K562 (cell line): ENCODE data around the gene ERGIC1. TPM values are rescaled to one million over a fixed set of nuclear protein-coding genes. Genes with fewer than 3 reads are reported as not detected.

ENCODE experiments used
- ATAC-seq: fragments of 200-7000 bp; cut with Tn5 transposase; 3 replicates; pipeline ENCODE4 v1.9.1; 2020; ENCODE audit warnings: moderate library complexity
- BruUV-seq: library from RNA; stranded (reverse); fragments of 400-500 nt; replicated peaks from 2 replicates; lab custom pipeline; 2021; lab: Mats Ljungman, UMichigan
- CTCF ChIA-PET: fragments of 300-600 bp; formaldehyde crosslinking; extraction: SDS; loops from one replicate; lab custom pipeline; 2021; ENCODE audit warnings: low intra/inter-chr PET ratio; lab: Yijun Ruan, JAX
- POLR2A ChIA-PET: fragments of 300-600, 350-650 bp; sonication (Branson Sonifier 250); formaldehyde crosslinking; extraction: SDS; loops from one replicate; lab custom pipeline; 2021; ENCODE audit warnings: antibody characterized with exemption, inconsistent platforms; lab: Yijun Ruan, JAX
- DNase-seq, 4 experiments: peaks; one replicate each; pipeline versions ENCODE4 v3.0.0 to v3.0.0-alpha.2; 2011 to 2018; ENCODE audit warnings: low spot score in 3 of 4, mixed read lengths in 3 of 4; ENCODE audit errors: extremely low read depth in 1 of 4
- FAIRE-seq: peaks from 2 replicates; lab custom pipeline; 2011; peaks lifted over from hg19 to GRCh38; lab: Jason Lieb, UNC
- H2AFZ ChIP-seq: 2 replicates; pipeline ENCODE4 v1.6.0; 2011; ENCODE audit warnings: low read depth, low read length, control low read depth, inconsistent platforms
- H3K27ac ChIP-seq: fragments of 200-600 bp; 3 replicates; pipeline ENCODE4 v1.8.0; 2011; ENCODE audit warnings: low read depth, mild to moderate bottlenecking, control low read depth, inconsistent platforms, low read length, moderate library complexity, mixed read lengths; ENCODE audit errors: extremely low read depth
- H3K27me3 ChIP-seq, 2 experiments: fragments of 300-600 bp in 1 of 2; 2 replicates in 1 of 2; 3 replicates in 1 of 2; pipeline versions ENCODE4 v1.6.0 to v1.8.0; 2011; ENCODE audit warnings: inconsistent platforms in 2 of 2, low read length in 2 of 2, mild to moderate bottlenecking in 1 of 2, mixed read lengths in 1 of 2, moderate library complexity in 1 of 2; ENCODE audit not compliant: control insufficient read depth in 2 of 2, insufficient read depth in 2 of 2
- H3K36me3 ChIP-seq: fragments of 300-600 bp; 3 replicates; pipeline ENCODE4 v1.8.0; 2011; ENCODE audit warnings: mild to moderate bottlenecking, low read length, inconsistent platforms; ENCODE audit not compliant: control insufficient read depth, insufficient read depth
- H3K4me1 ChIP-seq, 2 experiments: fragments of 200-600 bp in 1 of 2; replicated peaks in 1 of 2; 2 replicates in 1 of 2; 3 replicates in 1 of 2; pipeline versions ENCODE4 v1.5.1 to v1.8.0; 2011; ENCODE audit warnings: inconsistent platforms in 2 of 2, low read length in 2 of 2, mild to moderate bottlenecking in 1 of 2, mixed read lengths in 1 of 2, moderate library complexity in 1 of 2; ENCODE audit not compliant: control insufficient read depth in 2 of 2, insufficient read depth in 2 of 2
- H3K4me2 ChIP-seq: 2 replicates; pipeline ENCODE4 v1.6.1; 2011; ENCODE audit warnings: low read length, control low read depth, inconsistent platforms, mixed read lengths; ENCODE audit not compliant: insufficient read depth
- H3K4me3 ChIP-seq: fragments of 200-600 bp; sonication (generic), shearing (Covaris generic); 2 replicates; pipeline ENCODE4 v1.5.1; 2016; ENCODE audit warnings: control low read depth, inconsistent platforms
- H3K79me2 ChIP-seq: fragments of 200-600 bp; 3 replicates; pipeline ENCODE4 v1.8.0; 2011; ENCODE audit warnings: low read length, inconsistent platforms; ENCODE audit not compliant: control insufficient read depth, insufficient read depth
- H3K9ac ChIP-seq, 2 experiments: 2 replicates each; pipeline versions ENCODE4 v1.6.0 to v1.6.1; 2011; ENCODE audit warnings: low read depth in 2 of 2, low read length in 2 of 2, control low read depth in 1 of 2, inconsistent platforms in 1 of 2, mild to moderate bottlenecking in 1 of 2, mixed read lengths in 1 of 2; ENCODE audit not compliant: insufficient read depth in 1 of 2
- H3K9me1 ChIP-seq: one replicate; pipeline ENCODE4 v1.6.0; 2011; ENCODE audit warnings: inconsistent platforms, mild to moderate bottlenecking, low read length, moderate library complexity; ENCODE audit not compliant: control insufficient read depth, insufficient read depth
- H3K9me3 ChIP-seq: replicated peaks from 2 replicates; pipeline ENCODE4 v1.5.1; 2011; ENCODE audit warnings: low read depth, low read length, inconsistent platforms; ENCODE audit not compliant: control insufficient read depth, insufficient read depth
- H4K20me1 ChIP-seq: replicated peaks from 2 replicates; pipeline ENCODE4 v1.6.1; 2011; ENCODE audit warnings: low read length, inconsistent platforms, mixed read lengths; ENCODE audit not compliant: control insufficient read depth, insufficient read depth
- GATAD2B ChIP-seq: fragments of 450-650 bp; IDR thresholded peaks from 2 replicates; pipeline ENCODE4 v1.6.1; 2017; ENCODE audit warnings: mild to moderate bottlenecking, borderline replicate concordance
- ZFP1 ChIP-seq: fragments of 450-650 bp; formaldehyde crosslinking; IDR thresholded peaks from 2 replicates; pipeline ENCODE4 v1.4.0; 2020; ENCODE audit warnings: mild to moderate bottlenecking, mixed read lengths
- WGBS: fragments of 100-300 bp; shearing (Covaris generic); methylation state at CpG from one replicate; pipeline ENCODE4 v1.1.6; 2016; ENCODE audit warnings: low coverage, mixed read lengths; ENCODE audit not compliant: insufficient coverage; ENCODE audit errors: missing lambda C conversion rate; 5-methylcytosine and 5-hydroxymethylcytosine counted together
- in situ Hi-C: fragments of 300-500 bp; cut with MboI; formaldehyde crosslinking; loops from 4 replicates; pipeline ENCODE4 v1.15.0; 2018; ENCODE audit warnings: inconsistent platforms, mixed read lengths
- intact Hi-C: fragments of 100-400 bp; cut with micrococcal nuclease; formaldehyde crosslinking; loops from 2 replicates; pipeline ENCODE4 v1.14.2; 2022
- polyA plus RNA-seq, 8 experiments: library from polyadenylated mRNA; depleted of rRNA in 4 of 8; stranded (reverse) in 5 of 8; unstranded in 3 of 8; fragments of >200 nt; fragmentation: Nextera tagmentation in 2 of 8; fragmentation: Illumina TruSeq in 1 of 8; extraction: Ambion mirVana in 2 of 8; extraction: Trizol in 1 of 8; gene quantifications; 2 replicates each; pipeline versions ENCODE4 v1.2.1 to v1.2.3, GENCODE V29; 2011 to 2014; ENCODE audit warnings: inconsistent platforms in 1 of 8, missing spikeins in 1 of 8
- total RNA-seq, 7 experiments: library from RNA; depleted of rRNA in 6 of 7; stranded (reverse); fragments of >200 nt in 6 of 7; fragmentation: Illumina TruSeq in 2 of 7; extraction: Trizol in 2 of 7; gene quantifications; 2 replicates each; pipeline versions ENCODE4 v1.2.1 to v1.2.3, GENCODE V29; 2011 to 2021; ENCODE audit warnings: low replicate concordance in 1 of 7
- TF ChIP-seq, protein P1 (sequence below): sonication (generic); formaldehyde crosslinking; IDR thresholded peaks from 2 replicates; pipeline ENCODE4 v1.8.0; 2022; ENCODE audit warnings: missing genetic modification reagents, mild to moderate bottlenecking, moderate library complexity, borderline replicate concordance
- TF ChIP-seq, protein P2 (sequence below), 2 experiments: fragments of 450-650 bp in 1 of 2; sonication (generic) in 1 of 2; formaldehyde crosslinking in 1 of 2; IDR thresholded peaks in 1 of 2; conservative IDR thresholded peaks in 1 of 2; 2 replicates each; pipeline versions ENCODE4 v1.6.1 to v1.8.1; 2016 to 2023; ENCODE audit warnings: mild to moderate bottlenecking in 2 of 2, moderate library complexity in 2 of 2, inconsistent platforms in 1 of 2, missing genetic modification reagents in 1 of 2

The ERGIC1 gene
- total and polyA plus RNA-seq, 9 of the 15 experiments (the other 6 are each of a cell fraction or from before 2014, with no cell fraction given): 5.5 to 68.4 (median 36.4) TPM

DNA sequence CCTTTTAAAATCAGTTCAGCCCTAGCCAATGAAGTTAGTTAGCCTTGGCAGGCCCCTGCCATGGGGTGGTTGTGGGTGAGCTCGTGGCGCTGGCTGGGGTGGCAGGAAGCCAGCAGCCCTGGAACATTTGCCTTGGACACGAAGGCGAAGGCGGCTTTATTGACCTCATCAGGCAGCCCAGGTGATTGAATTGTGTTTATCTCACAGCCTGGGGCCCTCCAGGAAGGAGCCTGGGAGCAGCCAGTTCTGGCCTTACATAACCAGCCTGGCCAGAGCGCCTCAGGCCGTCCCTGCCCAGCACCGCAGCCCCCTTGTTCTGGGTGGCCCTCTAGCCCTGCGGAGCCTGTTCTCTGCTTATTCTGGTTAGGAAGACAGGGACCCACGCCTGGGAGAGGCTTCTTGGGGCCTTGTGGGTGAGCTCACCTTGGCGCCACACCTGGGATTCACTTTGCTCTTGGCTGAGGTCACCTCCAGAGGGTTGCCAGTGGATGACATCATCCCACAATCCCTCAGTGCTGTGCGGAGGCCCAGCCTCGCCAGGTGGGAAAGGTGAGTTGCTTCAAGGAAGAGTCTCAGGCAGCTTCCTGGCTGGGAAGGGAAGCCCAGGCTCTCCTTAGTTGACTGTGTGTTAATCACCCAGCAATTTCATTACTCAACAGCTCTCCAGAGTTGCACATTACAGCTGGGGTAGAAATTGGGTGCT lies 70.7 kb downstream of the ERGIC1 start:
- H3K9ac ChIP-seq: peak overlapping the region in 1 of 2 experiments; percentile 69; a peak in 1 of 4 replicates
- DNase-seq: no peak
- peaks cover 26 to 36% of the 10 kb centered on the region in 2 experiments for H3K4me1 ChIP-seq
- no peak for ATAC-seq
- BruUV-seq: no TSS peak
- no peak overlapping the region for H3K4me3 ChIP-seq
- TF ChIP-seq GATAD2B (no peak), ZFP1 (CRISPR knock-in tag) (no peak)
- TF ChIP-seq, protein P1, sequence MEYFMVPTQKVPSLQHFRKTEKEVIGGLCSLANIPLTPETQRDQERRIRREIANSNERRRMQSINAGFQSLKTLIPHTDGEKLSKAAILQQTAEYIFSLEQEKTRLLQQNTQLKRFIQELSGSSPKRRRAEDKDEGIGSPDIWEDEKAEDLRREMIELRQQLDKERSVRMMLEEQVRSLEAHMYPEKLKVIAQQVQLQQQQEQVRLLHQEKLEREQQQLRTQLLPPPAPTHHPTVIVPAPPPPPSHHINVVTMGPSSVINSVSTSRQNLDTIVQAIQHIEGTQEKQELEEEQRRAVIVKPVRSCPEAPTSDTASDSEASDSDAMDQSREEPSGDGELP: 0 out of 2 replicates have a peak, but pooled peaks have one; percentile 16
- TF ChIP-seq, protein P2, sequence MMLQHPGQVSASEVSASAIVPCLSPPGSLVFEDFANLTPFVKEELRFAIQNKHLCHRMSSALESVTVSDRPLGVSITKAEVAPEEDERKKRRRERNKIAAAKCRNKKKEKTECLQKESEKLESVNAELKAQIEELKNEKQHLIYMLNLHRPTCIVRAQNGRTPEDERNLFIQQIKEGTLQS (IDR thresholded peaks at IDR 0.05): peak; percentile 47
- TF ChIP-seq, protein P2 (CRISPR knock-in tag; conservative IDR thresholded peaks at IDR 0.05): no peak
- intact Hi-C loops (no loop called here), in situ Hi-C loops (loop anchor here (5.0 kb wide), 1 partner anchor 187 kb away; no protein-coding TSS in a partner anchor)
- peaks cover 13% of the 10 kb centered on the region; the same call in 1 of the 3 replicates for H3K36me3 ChIP-seq
- CTCF ChIA-PET: interaction anchor here (5.5 kb wide), 1 partner anchor 190 kb away, joined by 54 read pairs; no protein-coding TSS in a partner anchor
- no peaks in the 10 kb centered on the region for H3K9me3 ChIP-seq
- H2AFZ ChIP-seq: no peak overlapping the region
- no peaks in the 10 kb centered on the region for H3K9me1 ChIP-seq
- POLR2A ChIA-PET: interaction anchor here (0.5 to 3.7 kb wide), 4 partner anchors 11 to 985 kb away, joined by 3 to 19 read pairs (median 3); partner anchors contain the start of gene DUSP1
- FAIRE-seq: no peak
- H3K79me2 ChIP-seq: no peaks in the 10 kb centered on the region
- H3K4me2 ChIP-seq: no peak overlapping the region
- no peaks in the 10 kb centered on the region for H4K20me1 ChIP-seq
- 80% methylated on average over 13 of the region's 13 CpGs for WGBS
- H3K27me3 ChIP-seq: no peaks in the 10 kb centered on the region
- no peak overlapping the region for H3K27ac ChIP-seq
